Measurements from ENCODE around the gene EPX.

- TF ChIP-seq CTCF (conservative IDR thresholded peaks at IDR 0.05; ENCODE audit: low read depth, low read length): no peak
- TF ChIP-seq EZH2phosphoT487 (IDR thresholded peaks at IDR 0.05; ENCODE audit: borderline replicate concordance, low read length): no peak
- TF ChIP-seq EZH2 (IDR thresholded peaks at IDR 0.05; ENCODE audit: low read length, unreplicated experiment): no peak
Observed at GRCh38 chr17:58219789-58220183, 27.3 kb downstream of the EPX start.
